H1 (cell line): Measurements from ENCODE around the gene IGFBP6. TPM values are rescaled to one million over a fixed set of nuclear protein-coding genes. Genes with fewer than 3 reads are reported as not detected.

Source experiments
- CTCF ChIA-PET: fragments of 300-600 bp; sonication (Branson Sonifier 250); formaldehyde crosslinking; loops from one replicate; lab custom pipeline; 2021; ENCODE audit not compliant: partially characterized antibody; lab: Charles Lee
- POLR2A ChIA-PET: fragments of 300-600 bp; sonication (Branson Sonifier 250); formaldehyde crosslinking; loops from one replicate; lab custom pipeline; 2021; ENCODE audit warnings: inconsistent platforms; ENCODE audit not compliant: partially characterized antibody; lab: Charles Lee
- DNase-seq, 2 experiments: peaks; one replicate each; pipeline versions ENCODE4 v3.0.0 to v3.0.0-alpha.2; 2010 to 2022; ENCODE audit warnings: low spot score in 2 of 2, low read depth in 1 of 2, mixed read lengths in 1 of 2
- FAIRE-seq: peaks from 2 replicates; lab custom pipeline; 2011; peaks lifted over from hg19 to GRCh38; lab: Jason Lieb, UNC
- H2AFZ ChIP-seq: 2 replicates; pipeline ENCODE4 v1.8.1; 2012; ENCODE audit warnings: low read length, inconsistent platforms
- H2AK5ac ChIP-seq: 2 replicates; pipeline ENCODE4 v1.6.1; 2013; ENCODE audit warnings: low read depth, low read length
- H2BK120ac ChIP-seq: replicated peaks from 2 replicates; pipeline ENCODE3; 2013; ENCODE audit warnings: low read depth, low read length, inconsistent platforms
- H2BK12ac ChIP-seq: 2 replicates; pipeline ENCODE4 v1.6.1; 2013; ENCODE audit warnings: low read depth, low read length
- H2BK15ac ChIP-seq: 2 replicates; pipeline ENCODE4 v1.6.1; 2013; ENCODE audit warnings: low read length
- H2BK20ac ChIP-seq: 2 replicates; pipeline ENCODE4 v1.6.1; 2013; ENCODE audit warnings: low read length
- H2BK5ac ChIP-seq: 2 replicates; pipeline ENCODE4 v1.6.1; 2013; ENCODE audit warnings: low read depth, low read length
- H3K14ac ChIP-seq: 2 replicates; pipeline ENCODE4 v1.6.1; 2013; ENCODE audit warnings: inconsistent platforms; ENCODE audit not compliant: insufficient read length
- H3K18ac ChIP-seq: 2 replicates; pipeline ENCODE4 v1.6.1; 2013; ENCODE audit warnings: low read length; ENCODE audit errors: extremely low read depth
- H3K23ac ChIP-seq: 2 replicates; pipeline ENCODE4 v1.6.1; 2013; ENCODE audit warnings: inconsistent platforms; ENCODE audit not compliant: insufficient read length
- H3K23me2 ChIP-seq: 2 replicates; pipeline ENCODE4 v1.6.1; 2013; ENCODE audit warnings: low read depth, low read length
- H3K27ac ChIP-seq: 2 replicates; pipeline ENCODE4 v1.6.1; 2011; ENCODE audit warnings: low read depth, low read length, inconsistent platforms
- H3K27me3 ChIP-seq, 4 experiments: replicated peaks in 1 of 4; 1 replicate in 1 of 4; 2 replicates in 3 of 4; pipeline versions ENCODE4 v1.6.1 to v1.8.1; 2011 to 2013; ENCODE audit warnings: low read length in 3 of 4, mild to moderate bottlenecking in 3 of 4, inconsistent platforms in 2 of 4, mixed read lengths in 2 of 4, moderate library complexity in 1 of 4; ENCODE audit not compliant: control insufficient read depth in 3 of 4, insufficient read depth in 3 of 4; ENCODE audit errors: extremely low read depth in 1 of 4
- H3K36me3 ChIP-seq, 4 experiments: 2 replicates each; pipeline versions ENCODE4 v1.6.1 to v1.8.1; 2011 to 2013; ENCODE audit warnings: mild to moderate bottlenecking in 4 of 4, low read length in 3 of 4, moderate library complexity in 2 of 4, control low read depth in 1 of 4, inconsistent platforms in 1 of 4; ENCODE audit not compliant: insufficient read depth in 4 of 4, control insufficient read depth in 2 of 4
- H3K4ac ChIP-seq: replicated peaks from 2 replicates; pipeline ENCODE3; 2013; ENCODE audit warnings: low read length, low read depth, mixed read lengths, inconsistent platforms; ENCODE audit not compliant: insufficient read length
- H3K4me1 ChIP-seq, 4 experiments: replicated peaks in 1 of 4; 1 replicate in 1 of 4; 2 replicates in 3 of 4; pipeline versions ENCODE4 v1.6.1 to v1.8.1; 2011 to 2013; ENCODE audit warnings: low read length in 3 of 4, inconsistent platforms in 2 of 4, mixed read lengths in 1 of 4; ENCODE audit not compliant: insufficient read depth in 4 of 4, control insufficient read depth in 3 of 4
- H3K4me2 ChIP-seq, 2 experiments: 2 replicates each; pipeline versions ENCODE4 v1.6.1 to v1.8.1; 2011 to 2013; ENCODE audit warnings: low read depth in 2 of 2, low read length in 2 of 2, control low read depth in 1 of 2, inconsistent platforms in 1 of 2, mild to moderate bottlenecking in 1 of 2; ENCODE audit not compliant: insufficient read depth in 1 of 2
- H3K4me3 ChIP-seq, 4 experiments: fragments of 200-600, 300-600 bp in 1 of 4; sonication (generic), shearing (Covaris generic), sonication (Bioruptor Twin) in 1 of 4; 2 replicates each; pipeline versions ENCODE4 v1.5.1 to v1.8.1; 2011 to 2016; ENCODE audit warnings: low read length in 4 of 4, low read depth in 3 of 4, control low read depth in 2 of 4, inconsistent platforms in 2 of 4, mild to moderate bottlenecking in 2 of 4, mixed read lengths in 1 of 4, moderate library complexity in 1 of 4; ENCODE audit not compliant: insufficient read depth in 2 of 4; ENCODE audit errors: extremely low read depth in 1 of 4
- H3K56ac ChIP-seq: replicated peaks from 2 replicates; pipeline ENCODE3; 2013; ENCODE audit warnings: low read depth, mild to moderate bottlenecking, mixed read lengths, low read length, inconsistent platforms; ENCODE audit not compliant: insufficient read length
- H3K79me1 ChIP-seq: 2 replicates; pipeline ENCODE4 v1.6.1; 2013; ENCODE audit warnings: low read depth, low read length, control low read depth
- H3K79me2 ChIP-seq, 2 experiments: 2 replicates each; pipeline versions ENCODE4 v1.6.1 to v1.8.1; 2012 to 2013; ENCODE audit warnings: low read length in 2 of 2, mild to moderate bottlenecking in 2 of 2, inconsistent platforms in 1 of 2; ENCODE audit not compliant: insufficient read depth in 2 of 2, control insufficient read depth in 1 of 2
- H3K9ac ChIP-seq, 4 experiments: replicated peaks in 1 of 4; 1 replicate in 1 of 4; 2 replicates in 3 of 4; pipeline versions ENCODE4 v1.6.1 to v1.8.1; 2011 to 2013; ENCODE audit warnings: low read depth in 3 of 4, low read length in 3 of 4, control low read depth in 2 of 4, mild to moderate bottlenecking in 2 of 4, moderate library complexity in 2 of 4, inconsistent platforms in 1 of 4; ENCODE audit errors: extremely low read depth in 1 of 4
- H3K9me3 ChIP-seq, 2 experiments: 2 replicates each; pipeline versions ENCODE4 v1.6.1 to v1.8.1; 2012 to 2013; ENCODE audit warnings: mild to moderate bottlenecking in 2 of 2, moderate library complexity in 2 of 2, control low read depth in 1 of 2, inconsistent platforms in 1 of 2, low read depth in 1 of 2, low read length in 1 of 2, mixed read lengths in 1 of 2; ENCODE audit not compliant: insufficient read depth in 2 of 2
- H4K20me1 ChIP-seq, 2 experiments: replicated peaks in 1 of 2; 2 replicates each; pipeline versions ENCODE3 to v1.8.1; 2011 to 2013; ENCODE audit warnings: inconsistent platforms in 2 of 2, low read length in 2 of 2, mild to moderate bottlenecking in 1 of 2; ENCODE audit not compliant: insufficient read depth in 2 of 2, control insufficient read depth in 1 of 2
- H4K5ac ChIP-seq: 2 replicates; pipeline ENCODE4 v1.6.1; 2013; ENCODE audit warnings: low read length, low read depth, mixed read lengths, inconsistent platforms; ENCODE audit not compliant: insufficient read length
- H4K8ac ChIP-seq: 2 replicates; pipeline ENCODE4 v1.8.0; 2013; ENCODE audit warnings: mild to moderate bottlenecking, moderate library complexity, low read length, inconsistent platforms; ENCODE audit not compliant: insufficient read depth; ENCODE audit errors: extremely low read depth
- H4K91ac ChIP-seq: replicated peaks from 2 replicates; pipeline ENCODE3; 2013; ENCODE audit warnings: low read length, mixed read lengths, inconsistent platforms; ENCODE audit not compliant: insufficient read length
- ASH2L ChIP-seq: fragments of 200-600, 300-600 bp; sonication (generic); IDR thresholded peaks from one replicate; pipeline ENCODE4 v1.7.1; 2017; ENCODE audit warnings: low read length
- CBX8 ChIP-seq: fragments of 300-800, 300-1000 bp; sonication (generic); IDR thresholded peaks from 2 replicates; pipeline ENCODE4 v1.7.1; 2016; ENCODE audit warnings: low read depth, low read length, borderline replicate concordance
- CEBPB ChIP-seq: IDR thresholded peaks from 2 replicates; pipeline ENCODE4 v1.6.1; 2012; ENCODE audit warnings: low read depth, low read length
- CREB1 ChIP-seq: IDR thresholded peaks from 2 replicates; pipeline ENCODE4 v1.6.1; 2012; ENCODE audit warnings: inconsistent platforms
- JUND ChIP-seq: IDR thresholded peaks from 2 replicates; pipeline ENCODE4 v1.6.1; 2011; ENCODE audit warnings: mild to moderate bottlenecking, improper control_type of control experiment, low read length
- KDM1A ChIP-seq: fragments of 200-600, 300-600 bp; sonication (generic); IDR thresholded peaks from 2 replicates; pipeline ENCODE4 v1.7.1; 2016; ENCODE audit warnings: mild to moderate bottlenecking, low read length, borderline replicate concordance
- WGBS, 2 experiments: shearing (Covaris generic) in 1 of 2; methylation state at CpG; one replicate each; pipeline versions ENCODE4 v1.1.6 to v1.1.7; 2013 to 2015; ENCODE audit warnings: low lambda C conversion rate in 2 of 2, mixed read lengths in 2 of 2, inconsistent platforms in 1 of 2, low coverage in 1 of 2, missing lambda C conversion rate in 1 of 2; ENCODE audit not compliant: insufficient replicate concordance in 2 of 2, insufficient coverage in 1 of 2, insufficient read length in 1 of 2; ENCODE audit errors: extremely low coverage in 1 of 2, missing lambda C conversion rate in 1 of 2; 5-methylcytosine and 5-hydroxymethylcytosine counted together
- polyA plus RNA-seq, 7 experiments: library from polyadenylated mRNA; depleted of rRNA in 3 of 7; stranded (reverse) in 5 of 7; unstranded in 2 of 7; fragments of >200 nt in 5 of 7; fragments of 200-250 nt in 2 of 7; gene quantifications; 1 replicate in 5 of 7; 2 replicates in 1 of 7; 4 replicates in 1 of 7; pipeline versions ENCODE4 v1.2.1 to v1.2.3, GENCODE V29; 2011 to 2013; ENCODE audit warnings: missing spikeins in 2 of 7, mixed read lengths in 2 of 7
- total RNA-seq: library from RNA; stranded (reverse); fragmentation: NEBNext Ultra II Directional; extraction: Animal tissue kit (Norgen Biotek cat#: 25700); gene quantifications from 2 replicates; pipeline ENCODE4 v1.2.1, GENCODE V29; 2021
- TF ChIP-seq, protein P1 (sequence below): IDR thresholded peaks from 2 replicates; pipeline ENCODE4 v1.6.1; 2012; ENCODE audit warnings: inconsistent platforms

IGFBP6 gene
- total and polyA plus RNA-seq, 2 of the 8 experiments (the other 6 are each of a cell fraction or from before 2014, with no cell fraction given) = 13.7 to 14.7 TPM

GRCh38 chr12:53096089-53096741 is 1.3 kb upstream of the IGFBP6 start:
- no peak overlapping the region for H3K4ac ChIP-seq
- no peak overlapping the region for H4K8ac ChIP-seq
- H4K5ac ChIP-seq = no peak overlapping the region
- no peak for TF ChIP-seq ASH2L
- no peak for TF ChIP-seq CREB1
- TF ChIP-seq KDM1A = no peak
- no peak for TF ChIP-seq CBX8
- TF ChIP-seq, protein P1, sequence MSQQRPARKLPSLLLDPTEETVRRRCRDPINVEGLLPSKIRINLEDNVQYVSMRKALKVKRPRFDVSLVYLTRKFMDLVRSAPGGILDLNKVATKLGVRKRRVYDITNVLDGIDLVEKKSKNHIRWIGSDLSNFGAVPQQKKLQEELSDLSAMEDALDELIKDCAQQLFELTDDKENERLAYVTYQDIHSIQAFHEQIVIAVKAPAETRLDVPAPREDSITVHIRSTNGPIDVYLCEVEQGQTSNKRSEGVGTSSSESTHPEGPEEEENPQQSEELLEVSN = no peak
- peak; percentile 57 for TF ChIP-seq CEBPB
- no peak for TF ChIP-seq JUND
- H3K36me3 ChIP-seq = no peaks in the 10 kb centered on the region
- H3K9me3 ChIP-seq = no peaks in the 10 kb centered on the region
- ChIA-PET POLR2A (interaction anchor here (1.9 to 3.6 kb wide), 3 partner anchors 16 to 97 kb away, joined by 7 to 21 read pairs (median 13); partner anchors contain the start of gene SPRYD3), CTCF (interaction anchor here (0.6 to 19.1 kb wide), 7 partner anchors 12 to 119 kb away, joined by 3 to 531 read pairs (median 12); partner anchors contain the start of gene SPRYD3)
- H3K4me1 ChIP-seq = peaks cover 4 to 22% (median 5%) of the 10 kb centered on the region in 4 experiments
- no peak overlapping the region for H3K27ac ChIP-seq
- peak overlapping the region; percentile 84 for H2BK15ac ChIP-seq
- H2BK5ac ChIP-seq = peak overlapping the region; percentile 32; the same call in 1 of the 2 replicates
- H3K79me2 ChIP-seq = no peaks in the 10 kb centered on the region
- H3K79me1 ChIP-seq = no peaks in the 10 kb centered on the region
- FAIRE-seq = no peak
- H3K14ac ChIP-seq = no peak overlapping the region
- peak overlapping the region; percentile 62 to 85 (median 77) for H3K4me3 ChIP-seq
- H2AK5ac ChIP-seq = no peak overlapping the region
- 26% methylated on average over 11 of the region's 11 CpGs; no CpG with 5 or more reads in 1 of the 2 experiments for WGBS, 2 experiments
- H2BK12ac ChIP-seq = 0 out of 2 replicates have a peak overlapping the region, but pooled peaks have one; percentile 10
- no peak overlapping the region for H4K91ac ChIP-seq
- H3K56ac ChIP-seq = no peak overlapping the region
- H2BK20ac ChIP-seq = 0 out of 2 replicates have a peak overlapping the region, but pooled peaks have one; percentile 72
- peaks cover 0 to 27% (median 16%) of the 10 kb centered on the region in 4 experiments; a peak in 5 of 7 replicates for H3K27me3 ChIP-seq
- peak overlapping the region; percentile 37 for H2AFZ ChIP-seq
- peak in 1 of 2 experiments; percentile 66 for DNase-seq
- no peak overlapping the region for H3K23ac ChIP-seq
- no peak overlapping the region for H2BK120ac ChIP-seq
- H3K9ac ChIP-seq = no peak overlapping the region; a peak in 1 of 7 replicates
- H3K23me2 ChIP-seq = peaks cover 28% of the 10 kb centered on the region
- H4K20me1 ChIP-seq = no peaks in the 10 kb centered on the region
- H3K18ac ChIP-seq = no peak overlapping the region
- H3K4me2 ChIP-seq = peak overlapping the region; percentile 95 to 99
